DOHH2 (cell line): ENCODE results near the gene ZFP62.
"Not testable (repeated sequence)": the region's sequence is repeated elsewhere in the genome, so short reads cannot be mapped to it uniquely, and the experiment has no call there.

Experiments
- H3F3A ChIP-seq: fragments of 200-600 bp; sonication (generic), shearing (Covaris generic); 2 replicates; pipeline ENCODE4 v1.6.0; 2016; ENCODE audit warnings: antibody characterized with exemption, mild to moderate bottlenecking; ENCODE audit not compliant: control insufficient read depth, insufficient read depth
- H3K27ac ChIP-seq: fragments of 200-600 bp; sonication (generic); 2 replicates; pipeline ENCODE4 v1.5.1; 2014; ENCODE audit warnings: low read depth, mild to moderate bottlenecking, low read length, moderate library complexity
- H3K27me3 ChIP-seq: fragments of 200-600 bp; sonication (generic); 2 replicates; pipeline ENCODE4 v1.6.1; 2014; ENCODE audit warnings: mild to moderate bottlenecking, low read length, mixed read lengths; ENCODE audit not compliant: control insufficient read depth
- H3K36me3 ChIP-seq: fragments of 200-600 bp; sonication (generic); 2 replicates; pipeline ENCODE4 v1.6.1; 2014; ENCODE audit warnings: mild to moderate bottlenecking, low read length, moderate library complexity, mixed read lengths; ENCODE audit not compliant: control insufficient read depth
- H3K4me1 ChIP-seq: fragments of 200-600 bp; sonication (generic); 2 replicates; pipeline ENCODE4 v1.6.1; 2014; ENCODE audit warnings: mild to moderate bottlenecking, low read length, mixed read lengths; ENCODE audit not compliant: control insufficient read depth
- H3K4me2 ChIP-seq: fragments of 200-600 bp; sonication (generic); 2 replicates; pipeline ENCODE4 v1.6.0; 2014; ENCODE audit warnings: mild to moderate bottlenecking, low read length, moderate library complexity
- H3K4me3 ChIP-seq: fragments of 200-600 bp; sonication (generic); 2 replicates; pipeline ENCODE4 v1.5.1; 2014; ENCODE audit warnings: mild to moderate bottlenecking, low read length, mixed read lengths
- H3K79me2 ChIP-seq: fragments of 200-600 bp; sonication (generic); 2 replicates; pipeline ENCODE4 v1.6.1; 2014; ENCODE audit warnings: mild to moderate bottlenecking, low read length, mixed read lengths; ENCODE audit not compliant: control insufficient read depth
- H3K9me2 ChIP-seq: fragments of 200-600 bp; sonication (generic); replicated peaks from 2 replicates; pipeline ENCODE4 v1.6.1; 2014; ENCODE audit warnings: mild to moderate bottlenecking, low read length, mixed read lengths; ENCODE audit not compliant: control insufficient read depth
- H3K9me3 ChIP-seq: fragments of 200-600 bp; sonication (generic); 2 replicates; pipeline ENCODE4 v1.6.1; 2014; ENCODE audit warnings: antibody characterized with exemption, low read length, mixed read lengths; ENCODE audit not compliant: control insufficient read depth, insufficient read depth
- H4K20me1 ChIP-seq: fragments of 200-600 bp; sonication (generic); 2 replicates; pipeline ENCODE4 v1.6.0; 2014; ENCODE audit warnings: low read depth, mild to moderate bottlenecking, antibody characterized with exemption, low read length, moderate library complexity; ENCODE audit not compliant: control insufficient read depth, insufficient read depth
- CTCF ChIP-seq: fragments of 200-600 bp; sonication (generic); IDR thresholded peaks from one replicate; pipeline ENCODE4 v1.5.1; 2014; ENCODE audit warnings: antibody characterized with exemption, mild to moderate bottlenecking, low read depth, low read length; ENCODE audit not compliant: poor library complexity, severe bottlenecking
- EZH2phosphoT487 ChIP-seq: fragments of 200-600 bp; sonication (generic); IDR thresholded peaks from 2 replicates; pipeline ENCODE4 v1.6.1; 2017; ENCODE audit warnings: borderline replicate concordance, mild to moderate bottlenecking, antibody characterized with exemption, low read length, moderate library complexity, mixed read lengths

ZFP62 gene

GRCh38 chr5:180829726-180830125 lies 31.4 kb downstream of the ZFP62 start:
- H3F3A ChIP-seq = peaks cover 5% of the 10 kb centered on the region
- H3K79me2 ChIP-seq = peaks cover 52% of the 10 kb centered on the region
- TF ChIP-seq CTCF (no peak), EZH2phosphoT487 (no peak)
- H3K4me2 ChIP-seq = peak overlapping the region; percentile 89
- no peaks in the 10 kb centered on the region for H3K9me3 ChIP-seq
- no peaks in the 10 kb centered on the region for H3K27me3 ChIP-seq
- H3K27ac ChIP-seq = no peak overlapping the region
- no peaks in the 10 kb centered on the region for H3K9me2 ChIP-seq
- peak overlapping the region; percentile 97 for H3K4me3 ChIP-seq
- peaks cover 28% of the 10 kb centered on the region for H3K4me1 ChIP-seq
- H3K36me3 ChIP-seq = peaks cover 35% of the 10 kb centered on the region
- no peaks in the 10 kb centered on the region for H4K20me1 ChIP-seq

- H3K9me3 ChIP-seq, H3F3A ChIP-seq, H3K4me3 ChIP-seq, H3K9me2 ChIP-seq, H3K27me3 ChIP-seq, H3K27ac ChIP-seq, H4K20me1 ChIP-seq: not testable (repeated sequence)
- H3K36me3 ChIP-seq = peaks cover 27% of the 10 kb centered on the region
- H3K79me2 ChIP-seq = peaks cover 45% of the 10 kb centered on the region
- H3K4me1 ChIP-seq = peaks cover 28% of the 10 kb centered on the region
- H3K4me2 ChIP-seq = peak overlapping the region; percentile 89
Observed at GRCh38 chr5:180828756-180829531, 32.1 kb downstream of the ZFP62 start.

DNA sequence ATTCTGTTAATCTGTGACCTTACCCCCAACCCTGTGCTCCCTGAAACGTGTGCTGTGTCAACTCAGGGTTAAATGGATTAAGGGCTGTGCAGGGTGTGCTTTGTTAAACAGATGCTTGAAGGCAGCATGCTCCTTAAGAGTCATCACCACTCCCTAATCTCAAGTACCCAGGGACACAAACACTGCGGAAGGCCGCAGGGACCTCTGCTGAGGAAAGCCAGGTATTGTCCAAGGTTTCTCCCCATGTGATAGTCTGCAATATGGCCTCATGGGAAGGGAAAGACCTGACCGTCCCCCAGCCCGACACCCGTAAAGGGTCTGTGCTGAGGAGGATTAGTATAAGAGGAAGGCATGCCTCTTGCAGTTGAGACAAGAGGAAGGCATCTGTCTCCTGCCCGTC lies 33.7 kb downstream of the ZFP62 start:
- H3K79me2 ChIP-seq = peaks cover 30% of the 10 kb centered on the region
- not testable (repeated sequence) for H3K4me3 ChIP-seq, H4K20me1 ChIP-seq, H3K27me3 ChIP-seq, H3K9me2 ChIP-seq, H3K27ac ChIP-seq, H3K4me2 ChIP-seq, H3F3A ChIP-seq, H3K9me3 ChIP-seq
- H3K36me3 ChIP-seq = peaks cover 25% of the 10 kb centered on the region
- peaks cover 16% of the 10 kb centered on the region for H3K4me1 ChIP-seq

GRCh38 chr5:180825768-180826525 lies 35.1 kb downstream of the ZFP62 start:
- Histone ChIP-seq H3K9me3 (no peaks in the 10 kb centered on the region), H3K9me2 (no peaks in the 10 kb centered on the region), H3K27ac (no peak overlapping the region), H3F3A (0 out of 2 replicates have a peak, but pooled peaks cover 6% of the 10 kb centered on the region), H3K27me3 (no peaks in the 10 kb centered on the region), H3K79me2 (peaks cover 17% of the 10 kb centered on the region), H3K4me1 (peaks cover 21% of the 10 kb centered on the region), H3K4me3 (no peak overlapping the region), H3K36me3 (peaks cover 17% of the 10 kb centered on the region), H3K4me2 (no peak overlapping the region), H4K20me1 (no peaks in the 10 kb centered on the region)
- TF ChIP-seq CTCF (no peak), EZH2phosphoT487 (no peak)
